GM21576 (cell line): ENCODE results near the gene LRRC72.
"Not testable (repeated sequence)": the region's sequence is repeated elsewhere in the genome, so short reads cannot be mapped to it uniquely, and the experiment has no call there.

Experiments
- ATAC-seq: cut with Tn5 transposase; IDR thresholded peaks from one replicate; pipeline ENCODE4 v1.9.1; 2021; ENCODE audit warnings: mild to moderate bottlenecking, moderate library complexity; ENCODE audit not compliant: unreplicated experiment

LRRC72 gene

DNA sequence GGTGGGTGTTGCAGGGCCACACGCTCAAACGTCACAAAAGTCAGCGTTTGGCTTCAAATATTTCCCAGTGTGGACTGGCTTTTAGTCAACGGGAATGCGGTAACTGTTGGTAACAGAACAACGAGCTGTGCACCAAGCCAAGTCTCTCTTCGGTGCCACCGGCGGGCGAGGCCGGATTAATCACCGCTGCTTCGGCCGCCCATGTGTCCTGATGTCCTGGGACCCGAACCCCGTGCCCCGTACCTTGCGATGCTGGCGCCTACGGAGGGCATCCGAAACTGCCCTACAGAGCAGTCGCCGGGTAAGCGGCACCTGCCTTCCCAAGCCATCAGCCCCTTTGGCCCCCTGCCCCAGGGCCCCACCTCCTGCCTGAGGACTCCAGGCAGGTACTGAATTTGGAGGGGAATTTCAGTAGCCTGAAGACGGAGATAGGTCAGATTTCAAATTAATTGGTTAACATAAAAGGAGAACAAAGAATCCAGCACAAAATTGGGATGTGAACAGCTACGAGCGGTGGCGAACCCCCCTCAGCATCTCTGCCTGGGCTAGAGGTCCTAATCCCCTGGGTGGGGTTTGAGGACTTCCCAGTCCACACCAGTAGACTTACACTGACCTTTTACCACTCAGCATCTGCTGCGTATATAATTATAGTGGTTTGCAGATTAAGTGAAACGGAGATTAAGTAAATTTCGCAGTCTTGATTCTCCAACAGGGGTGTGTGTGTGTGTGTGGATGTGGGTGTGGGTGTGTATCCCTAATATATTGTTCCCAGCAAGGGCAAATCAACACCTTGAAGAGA, at the start of gene LRRC72:
Gene LRRC72, plus strand, starts transcription at position 84 of the 799 bp plus-strand sequence. Its CDS starts 128 bp downstream, at position 212.
- ATAC-seq, result no peak

DNA sequence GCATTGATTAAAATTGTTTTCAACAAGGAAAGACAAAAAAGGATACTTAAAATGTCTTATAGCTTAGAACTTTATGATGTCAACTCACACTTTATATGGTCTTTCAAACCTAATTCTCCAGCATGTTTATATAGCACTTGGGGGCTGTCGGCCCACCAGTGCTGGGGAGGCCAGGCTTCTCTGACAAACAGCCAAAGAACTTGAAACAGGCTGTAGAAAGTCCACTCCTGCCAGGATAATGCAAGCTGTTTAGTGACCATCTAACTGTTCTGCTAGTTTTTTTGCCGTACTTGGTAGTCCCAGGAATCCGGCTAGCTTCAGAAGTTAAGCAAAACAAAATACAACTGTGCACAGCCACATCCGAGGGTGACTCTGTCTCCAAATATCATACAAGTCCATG, 47.5 kb upstream of the LRRC72 start:
- ATAC-seq, result no peak

DNA sequence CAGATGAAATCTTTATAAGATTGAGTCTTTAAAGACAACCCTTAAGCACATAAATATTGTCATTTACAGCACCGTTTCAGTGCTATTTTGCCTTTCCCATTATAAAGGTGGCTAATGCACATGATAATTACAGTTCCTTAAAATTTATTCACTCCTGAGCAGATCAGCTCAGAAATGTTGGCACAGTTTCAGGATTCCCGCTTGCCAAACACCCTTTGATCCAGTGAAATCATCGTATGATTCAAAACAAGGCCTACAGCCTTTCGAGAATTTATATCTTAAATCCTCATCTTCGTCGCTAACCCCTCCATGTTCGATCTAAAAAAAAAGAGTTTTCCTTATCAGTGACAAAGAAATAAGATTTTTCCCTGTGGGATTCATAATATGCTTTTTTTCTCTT, 47.0 kb upstream of the LRRC72 start:
- no peak for ATAC-seq

DNA sequence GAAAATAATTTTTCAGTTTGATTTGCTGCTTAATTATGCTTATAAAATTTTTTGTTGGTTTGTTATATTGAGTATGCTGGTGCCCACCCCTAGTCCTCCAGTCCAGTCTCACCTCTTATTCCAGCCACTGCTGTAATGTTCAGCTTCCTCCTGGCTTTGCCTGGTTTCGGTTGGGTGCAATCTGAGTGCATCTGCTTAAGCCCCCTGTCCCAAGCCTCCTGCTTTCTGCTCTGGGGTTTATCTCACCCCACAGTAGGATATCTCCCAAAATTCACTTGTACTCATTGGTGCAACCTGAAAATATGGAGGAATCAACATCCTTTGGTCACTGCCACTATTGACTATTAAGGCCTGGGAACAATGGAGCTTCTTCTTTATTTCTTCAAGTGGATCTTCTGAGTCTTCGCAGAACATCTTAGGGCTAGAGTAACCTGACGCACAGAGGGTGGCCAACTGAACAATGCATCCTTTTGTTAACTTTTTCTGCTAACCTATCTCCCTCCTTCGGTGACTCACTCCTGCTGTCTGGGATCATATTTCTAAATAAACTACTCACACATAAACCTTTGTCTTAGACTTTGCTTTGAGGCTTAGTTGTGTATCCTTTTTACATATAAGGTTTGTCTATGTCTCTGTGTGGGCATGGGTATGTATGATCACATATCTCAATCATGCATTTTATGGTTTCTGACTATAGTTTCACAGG, 42.0 kb upstream of the LRRC72 start:
- ATAC-seq, result no peak

DNA sequence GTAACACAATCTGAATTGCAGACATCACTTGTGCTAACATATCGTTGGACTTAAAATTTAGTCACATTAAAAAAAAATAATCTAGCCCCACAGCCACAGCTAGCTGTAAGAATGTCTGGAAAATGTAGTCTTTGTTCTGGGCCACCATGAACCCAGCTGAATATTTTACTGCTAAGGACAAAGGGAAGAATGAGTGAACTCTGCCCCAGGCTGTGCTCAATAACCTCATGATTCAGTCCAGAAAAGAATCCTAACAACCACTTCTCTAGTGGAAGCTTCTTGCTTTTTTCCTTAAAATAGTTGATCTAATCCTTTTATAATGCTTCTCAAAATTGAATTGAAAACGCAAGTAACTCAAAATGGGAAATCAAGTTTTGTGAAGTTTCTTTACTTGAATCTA, 35.5 kb upstream of the LRRC72 start:
- ATAC-seq, result no peak

DNA sequence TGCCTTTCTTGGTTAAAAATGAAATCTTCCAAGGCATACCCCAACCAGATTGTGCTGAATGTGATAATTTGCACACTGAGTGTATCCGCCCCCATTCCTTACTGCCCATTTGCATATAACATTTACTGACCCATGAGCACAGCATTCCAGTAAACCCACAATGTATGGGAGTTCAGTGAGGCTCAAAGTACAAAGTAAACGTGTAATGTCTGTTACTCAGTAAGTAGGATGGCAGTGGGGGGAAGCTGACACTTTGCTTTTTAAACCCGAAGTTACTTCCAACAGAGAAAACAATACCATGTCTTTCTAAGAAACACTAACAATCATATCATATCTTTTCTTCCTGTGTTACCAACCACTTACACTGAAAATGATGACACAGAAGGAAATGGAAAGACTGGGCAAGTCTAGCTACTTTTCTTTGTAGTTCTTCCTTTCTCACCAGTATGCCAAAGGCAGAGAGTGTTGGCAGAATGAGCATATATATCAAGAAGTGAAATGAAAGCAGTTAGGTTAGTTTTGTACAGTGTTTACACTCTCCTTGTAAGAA, 34.0 kb upstream of the LRRC72 start:
- ATAC-seq, result no peak

DNA sequence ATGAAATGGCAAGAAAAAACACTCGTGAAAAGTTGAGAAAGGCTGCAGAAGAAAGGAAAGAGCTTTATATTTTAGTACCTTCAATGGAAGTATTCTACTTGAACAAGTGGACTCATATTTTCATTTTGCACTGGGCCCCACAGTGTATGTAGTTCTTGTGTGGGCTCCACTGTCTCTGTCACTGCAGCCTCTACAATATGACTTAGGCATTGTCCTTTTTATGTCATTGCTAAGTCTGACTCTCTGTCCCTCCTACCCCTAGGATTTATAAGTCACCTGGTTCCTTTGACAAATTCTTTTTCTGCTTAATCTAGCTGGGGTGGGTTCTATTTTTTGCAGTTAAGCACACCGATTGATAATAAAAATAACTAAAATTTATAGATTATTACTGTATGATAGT, 33.4 kb upstream of the LRRC72 start:
- ATAC-seq, result no peak

DNA sequence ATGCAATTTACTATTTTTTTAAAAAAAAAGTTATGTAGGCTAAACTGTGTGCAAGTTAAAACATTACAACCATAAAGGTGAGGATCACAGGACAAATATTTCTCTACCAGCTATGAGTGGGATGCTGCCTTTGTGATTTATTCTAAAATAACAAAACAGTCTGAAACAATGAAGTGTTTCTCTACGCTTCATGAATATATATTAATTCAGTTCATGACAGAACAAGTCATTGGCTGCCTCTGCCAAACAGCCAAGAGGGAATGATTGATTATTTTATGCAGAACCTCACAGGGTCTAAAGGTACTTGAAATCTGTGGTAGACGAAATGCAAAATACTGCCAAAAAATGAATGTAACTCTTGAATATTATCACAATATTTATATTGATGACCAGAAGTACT, 32.1 kb upstream of the LRRC72 start:
- ATAC-seq, result no peak

DNA sequence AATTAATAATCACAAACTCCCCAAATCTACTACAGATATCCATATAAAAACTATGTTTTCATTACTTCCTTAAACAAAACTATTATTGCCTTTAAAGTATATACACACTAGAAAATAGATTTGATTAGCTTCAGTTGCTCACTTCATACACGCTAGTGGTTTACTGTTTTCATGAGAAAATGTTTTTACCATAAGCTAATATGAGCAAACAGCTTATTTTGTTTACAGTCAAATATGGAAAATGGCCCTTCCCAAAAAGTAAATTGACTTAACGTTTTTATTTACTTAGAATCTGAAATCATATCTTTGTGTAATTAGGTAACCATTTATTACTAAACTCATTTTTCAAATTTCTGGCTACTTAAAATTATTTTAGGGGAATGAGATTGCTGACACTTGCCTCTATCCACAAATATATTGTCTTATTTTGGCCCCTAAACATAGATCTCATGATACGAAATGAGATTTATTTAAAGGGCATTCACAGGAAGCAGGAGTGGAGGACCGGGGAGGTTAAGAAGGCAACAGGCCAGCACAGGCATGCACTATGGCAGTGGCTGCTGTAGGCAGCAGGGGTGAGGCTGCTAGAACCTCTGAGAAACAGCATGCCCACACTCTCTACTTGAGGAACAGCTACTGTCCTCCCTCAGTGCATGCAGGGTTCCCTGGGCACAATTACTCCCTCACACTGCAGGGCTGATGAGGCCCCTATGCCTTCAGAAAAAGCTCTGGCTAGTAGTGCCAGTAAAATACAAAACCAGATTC, 31.5 kb upstream of the LRRC72 start:
- ATAC-seq, result no peak

DNA sequence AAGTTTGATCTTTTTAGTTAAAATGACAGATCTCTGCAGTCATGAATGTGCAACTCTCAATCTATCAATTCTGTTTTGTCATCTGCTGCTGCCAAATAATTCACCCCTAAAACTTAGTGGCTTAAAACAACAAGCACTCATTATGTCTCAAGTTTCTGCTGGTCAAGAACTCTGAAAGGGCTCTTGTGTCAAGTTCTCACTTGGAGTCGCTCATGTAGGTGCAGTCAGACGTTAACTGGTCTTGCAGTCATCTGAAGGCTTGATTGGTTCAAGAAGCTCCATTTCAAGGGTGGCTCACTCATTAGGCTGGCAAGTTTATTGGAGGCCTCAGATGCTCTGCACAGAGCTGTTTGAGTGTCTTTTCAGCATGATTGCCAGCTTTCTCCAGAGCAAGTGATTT, 28.5 kb upstream of the LRRC72 start:
- ATAC-seq, result no peak

DNA sequence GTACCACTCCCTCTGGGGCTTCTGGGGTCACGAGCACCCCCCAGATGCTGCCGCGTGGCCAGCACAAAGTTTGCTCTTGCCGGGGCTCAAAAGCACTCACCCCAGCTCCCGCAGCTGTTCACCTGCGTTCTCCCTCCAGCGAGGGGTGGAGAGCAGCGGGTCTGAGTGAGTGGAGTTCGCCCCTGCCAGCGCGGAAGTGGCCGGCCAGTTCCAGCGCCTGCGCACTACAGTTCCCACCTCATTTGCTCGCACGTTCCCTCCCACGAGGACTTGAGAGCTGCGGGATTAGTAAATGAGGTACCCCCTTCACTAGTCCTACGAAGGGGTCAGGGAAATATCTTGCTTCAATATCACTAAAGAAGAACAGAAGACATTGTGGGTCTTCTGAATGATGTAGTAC, 24.3 kb upstream of the LRRC72 start:
- ATAC-seq, result no peak

DNA sequence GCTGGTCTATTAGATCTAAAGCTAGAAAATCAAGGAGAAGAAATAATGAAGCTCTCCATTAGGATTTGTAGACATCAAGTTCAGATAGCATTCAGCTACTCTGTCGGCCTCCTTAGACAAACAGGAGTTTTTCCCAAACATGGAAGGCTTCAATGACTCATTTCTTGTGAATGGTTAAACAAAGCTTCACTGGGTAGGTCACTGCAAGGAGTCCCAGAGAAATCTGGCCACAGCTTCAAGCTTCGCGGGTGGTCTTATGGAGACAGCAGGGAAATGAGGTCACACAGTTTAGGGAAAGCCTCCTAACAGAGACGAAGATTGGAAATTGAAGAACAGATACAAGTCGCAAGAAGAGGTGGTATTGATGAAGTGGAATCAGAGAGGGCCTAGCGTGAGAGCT, 22.6 kb upstream of the LRRC72 start:
- no peak for ATAC-seq

DNA sequence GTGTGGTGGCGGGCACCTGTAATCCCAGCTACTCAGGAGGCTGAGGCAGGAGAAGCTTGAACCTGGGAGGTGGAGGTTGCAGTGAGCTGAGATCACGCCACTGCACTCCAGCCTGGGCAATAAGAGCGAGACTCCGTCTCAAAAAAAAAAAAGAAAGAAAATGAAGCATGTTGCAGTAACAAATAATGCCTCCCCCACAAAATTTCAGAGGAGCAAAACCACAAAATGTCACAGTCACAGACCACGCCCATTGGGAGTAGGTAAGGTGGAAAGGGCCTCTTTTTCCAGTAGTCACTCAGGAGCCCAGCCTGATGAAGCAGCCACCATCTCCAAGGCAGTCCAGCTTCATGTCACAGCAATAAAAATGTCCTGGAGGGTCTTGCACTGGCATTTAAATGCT, 20.2 kb upstream of the LRRC72 start:
- ATAC-seq, result not testable (repeated sequence)

DNA sequence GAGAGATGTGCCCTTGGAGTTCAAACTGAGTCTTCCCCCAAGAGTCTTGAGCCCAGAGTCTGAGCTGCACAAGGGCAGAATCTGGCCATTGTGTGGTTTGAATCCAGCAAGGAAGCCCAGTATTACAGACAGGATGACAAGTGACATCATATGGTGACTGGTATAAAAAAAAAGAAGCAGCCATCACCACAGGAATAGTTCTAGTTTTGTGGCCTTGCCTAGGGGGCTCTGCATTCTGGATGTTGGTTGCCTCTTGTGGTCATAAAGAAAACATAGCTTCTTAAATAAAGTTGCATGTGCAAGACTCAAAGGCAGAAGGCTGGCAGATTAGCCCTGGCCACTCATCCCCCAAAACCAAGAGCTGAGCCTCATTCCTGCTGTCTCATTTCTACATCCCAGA, 16.8 kb upstream of the LRRC72 start:
- ATAC-seq, result no peak

DNA sequence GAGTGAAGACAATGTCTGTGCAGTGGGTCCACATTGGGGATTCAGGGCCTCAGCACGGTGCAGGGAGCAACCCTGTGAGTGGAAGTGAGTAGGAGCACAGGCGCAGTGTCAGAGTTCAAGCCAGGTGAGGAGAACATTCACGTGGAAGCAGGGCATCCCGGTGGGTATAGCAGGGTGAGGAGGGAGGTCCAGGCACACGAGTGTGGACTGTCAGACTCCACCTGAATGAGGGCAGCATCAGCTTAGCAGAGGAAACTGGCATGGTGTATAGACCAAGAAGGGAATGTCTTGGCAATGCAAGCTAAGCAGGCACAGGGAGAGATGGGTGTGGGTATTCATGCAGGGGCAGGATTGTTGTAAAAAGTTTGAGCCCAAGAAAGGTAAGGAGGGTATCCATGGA, 15.3 kb upstream of the LRRC72 start:
- no peak for ATAC-seq

DNA sequence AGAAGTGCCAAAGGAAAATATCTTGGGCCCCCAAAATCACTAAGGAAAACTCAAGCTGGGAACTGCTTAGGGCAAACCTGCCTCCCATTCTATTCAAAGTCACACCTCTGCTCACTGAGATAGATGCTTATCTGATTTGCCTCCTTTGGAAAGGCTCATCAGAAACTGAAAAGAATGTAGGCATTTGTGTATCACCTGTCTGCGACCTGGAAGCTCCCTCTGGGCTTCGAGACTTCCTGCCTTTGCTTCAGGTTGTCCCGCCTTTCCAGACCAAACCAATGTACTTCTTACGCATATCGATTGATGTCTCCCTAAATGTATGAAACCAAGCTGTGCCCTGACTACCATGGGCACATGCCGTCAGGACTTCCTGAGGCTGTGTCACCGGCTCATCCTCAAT, 14.5 kb upstream of the LRRC72 start:
- no peak for ATAC-seq

DNA sequence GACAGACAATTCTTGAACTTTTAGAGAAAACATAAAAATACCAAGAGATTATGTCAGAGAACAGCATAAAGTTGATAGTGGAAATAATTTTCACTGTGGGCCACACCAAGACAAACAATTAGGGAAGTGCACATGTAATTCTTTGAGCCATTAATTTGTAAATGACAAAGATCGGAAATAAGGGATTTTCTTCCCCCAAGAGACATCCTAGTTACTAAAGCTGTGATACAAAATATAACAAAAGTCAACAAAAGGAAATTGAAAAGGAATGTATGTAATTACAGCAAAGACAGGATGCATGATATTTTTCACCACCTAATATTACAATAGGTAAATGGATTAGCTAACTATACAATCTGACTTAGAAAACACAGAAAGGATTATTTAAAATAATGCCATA, 12.4 kb upstream of the LRRC72 start:
- ATAC-seq, result no peak

DNA sequence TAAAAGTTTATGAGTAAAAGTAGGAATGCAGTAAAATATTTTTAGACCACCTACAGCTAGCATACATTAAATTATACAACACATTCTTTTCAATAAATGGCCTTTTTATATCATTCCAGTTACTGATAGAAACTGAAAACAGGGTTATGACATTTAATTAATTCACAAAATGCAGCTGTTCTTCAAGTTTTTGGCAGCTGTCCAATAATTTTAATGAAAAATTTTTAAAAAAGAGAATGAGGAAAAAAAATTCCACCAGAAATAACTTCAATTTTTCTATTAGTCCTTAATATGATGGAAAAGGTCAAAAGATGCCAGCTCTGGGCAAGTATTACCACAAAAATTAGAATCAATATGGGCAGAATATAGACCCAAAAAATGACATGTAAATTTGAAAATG, 11.9 kb upstream of the LRRC72 start:
- ATAC-seq, result no peak

DNA sequence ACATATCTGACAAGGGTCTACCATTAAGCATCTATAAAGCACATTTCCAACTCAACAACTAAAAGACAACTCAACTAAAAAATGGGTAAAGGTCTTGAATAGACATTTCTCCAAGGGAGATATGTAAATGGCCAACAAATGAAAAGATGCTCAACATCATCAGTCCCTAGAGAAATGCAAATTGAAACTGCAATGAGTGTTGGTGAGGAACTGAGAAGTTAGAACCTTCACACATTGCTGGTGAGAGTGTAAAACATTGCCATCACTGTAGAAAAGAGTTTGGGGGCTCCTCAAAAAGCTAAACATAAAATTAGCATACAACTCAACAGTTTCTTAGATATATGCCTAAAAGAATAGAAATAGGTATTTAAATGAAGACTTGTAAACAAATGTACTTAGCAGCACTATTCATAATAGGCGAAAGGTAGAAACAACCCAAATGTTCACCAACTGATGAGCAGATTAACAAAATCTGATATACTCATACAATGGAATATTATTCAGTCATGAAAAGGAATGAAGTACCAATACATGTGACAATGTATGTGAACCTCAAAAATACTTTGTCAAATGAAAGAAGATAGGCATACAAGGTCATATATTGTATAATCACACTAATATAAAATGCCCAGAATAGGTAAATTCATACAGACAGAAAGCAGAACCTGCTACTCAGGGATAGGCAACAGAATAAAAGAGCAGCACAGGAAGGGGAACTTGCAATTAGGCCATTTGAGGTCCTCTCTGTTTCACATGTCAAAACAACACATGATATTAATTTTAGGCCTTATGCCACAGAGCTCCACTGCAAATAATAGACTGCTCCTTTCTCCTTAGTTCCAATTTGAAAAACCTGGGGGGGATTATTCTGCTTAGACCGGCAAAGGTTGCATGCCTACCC, 10.6 kb upstream of the LRRC72 start:
- no peak for ATAC-seq

DNA sequence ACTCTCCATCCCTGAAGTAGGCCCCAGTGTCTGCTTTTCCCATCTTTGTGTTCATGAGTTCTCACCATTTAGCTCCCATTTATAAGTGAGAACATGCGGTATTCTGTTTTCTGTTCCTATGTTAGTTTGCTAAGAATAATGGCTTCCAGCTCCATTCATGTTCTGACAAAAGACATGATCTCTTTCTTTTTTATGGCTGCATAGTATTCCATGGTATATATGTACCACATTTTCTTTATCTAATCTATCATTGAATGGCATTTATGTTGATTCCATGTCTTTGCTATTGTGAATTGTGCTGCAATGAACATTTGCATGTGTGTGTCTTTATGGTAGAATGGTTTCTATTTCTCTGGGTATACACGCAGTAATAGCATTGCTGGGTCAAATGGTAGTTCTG, 6.6 kb upstream of the LRRC72 start:
- not testable (repeated sequence) for ATAC-seq
